Peyer's patch (tissue), 4 donors: ENCODE data around the gene IGSF5.

ENCODE experiments used
- CTCF ChIP-seq, 6 experiments: fragments of 450-650 bp in 4 of 6; fragments of 200-600 bp in 2 of 6; sonication (generic) in 1 of 6; IDR thresholded peaks; one replicate each; pipeline ENCODE4 v1.5.1; 2017 to 2019; ENCODE audit warnings: antibody characterized with exemption in 6 of 6, mild to moderate bottlenecking in 3 of 6, moderate library complexity in 1 of 6
- POLR2A ChIP-seq, 2 donors: fragments of 450-650 bp; IDR thresholded peaks; one replicate each; pipeline ENCODE4 v1.5.1; 2017; ENCODE audit warnings: antibody characterized with exemption in 2 of 2, mild to moderate bottlenecking in 2 of 2, moderate library complexity in 2 of 2

GRCh38 chr21:39851002-39851618 is 106.1 kb downstream of the IGSF5 start:
- TF ChIP-seq CTCF (IDR thresholded peaks at IDR 0.05), result no peak
- no peak for TF ChIP-seq POLR2A (IDR thresholded peaks at IDR 0.05)
